T-helper 17 cell (primary cell): ENCODE results near the gene ATE1. TPM values are rescaled to one million over a fixed set of nuclear protein-coding genes. Genes with fewer than 3 reads are reported as not detected.

Experiments used
- ATAC-seq: fragments of 150-1000 bp; cut with Tn5 transposase; 2 replicates; pipeline ENCODE4 v1.10.0; 2021; ENCODE audit warnings: mild to moderate bottlenecking, moderate library complexity
- DNase-seq, 3 donors: peaks; one replicate each; pipeline versions ENCODE4 v3.0.0 to v3.0.0-alpha.2; 2020 to 2021
- H3K9me3 ChIP-seq: one replicate; pipeline ENCODE4 v1.7.0; 2013; ENCODE audit warnings: low read length, mild to moderate bottlenecking; ENCODE audit not compliant: control insufficient read depth, poor library complexity, severe bottlenecking
- H3K27ac Mint-ChIP-seq: one replicate; pipeline ENCODE4 v1.8.0; 2022; ENCODE audit warnings: mild to moderate bottlenecking, moderate library complexity, mixed read lengths
- H3K27me3 Mint-ChIP-seq: one replicate; pipeline ENCODE4 v1.8.0; 2022; ENCODE audit warnings: mixed read lengths
- H3K36me3 Mint-ChIP-seq: one replicate; pipeline ENCODE4 v1.8.0; 2022; ENCODE audit warnings: low read depth, mixed read lengths
- H3K4me1 Mint-ChIP-seq: one replicate; pipeline ENCODE4 v1.8.0; 2022; ENCODE audit warnings: mild to moderate bottlenecking, mixed read lengths
- H3K4me3 Mint-ChIP-seq: one replicate; pipeline ENCODE4 v1.8.0; 2022; ENCODE audit warnings: mild to moderate bottlenecking, moderate library complexity, mixed read lengths
- total RNA-seq, 4 donors: library from RNA in 2 of 4; stranded (reverse) in 2 of 4; gene quantifications; one replicate each; pipeline ENCODE4 v1.2.3 and lab custom pipeline; 2022 to 2026

Gene ATE1
- total RNA-seq, 2 donors from 2014 or later: 23.2 to 23.4 TPM

GRCh38 chr10:121694966-121695643 lies 232.7 kb downstream of the ATE1 start:
- no peak for ATAC-seq
- H3K4me1 Mint-ChIP-seq: no peaks in the 10 kb centered on the region

GRCh38 chr10:121694327-121694965 lies 233.4 kb downstream of the ATE1 start:
- Mint-ChIP-seq H3K4me3 (no peak overlapping the region), H3K27ac (no peak overlapping the region), H3K27me3 (peaks cover 28% of the 10 kb centered on the region), H3K4me1 (no peaks in the 10 kb centered on the region), H3K36me3 (no peaks in the 10 kb centered on the region)
- DNase-seq (no peak), ATAC-seq (no peak)
- no peaks in the 10 kb centered on the region for H3K9me3 ChIP-seq

More at GRCh38 chr10:121694966-121695643, 232.7 kb downstream of the ATE1 start:
- H3K36me3 Mint-ChIP-seq: no peaks in the 10 kb centered on the region
- no peak for DNase-seq
- no peaks in the 10 kb centered on the region for H3K9me3 ChIP-seq
- no peak overlapping the region for H3K27ac Mint-ChIP-seq
- H3K4me3 Mint-ChIP-seq: no peak overlapping the region
- H3K27me3 Mint-ChIP-seq: peaks cover 27% of the 10 kb centered on the region

- Mint-ChIP-seq H3K27ac (no peak overlapping the region), H3K27me3 (peaks cover 38% of the 10 kb centered on the region), H3K36me3 (no peaks in the 10 kb centered on the region), H3K4me1 (no peaks in the 10 kb centered on the region), H3K4me3 (no peak overlapping the region)
- no peak for DNase-seq
- no peaks in the 10 kb centered on the region for H3K9me3 ChIP-seq
- no peak for ATAC-seq
Measured at GRCh38 chr10:121692626-121693025, 235.2 kb downstream of the ATE1 start.

- Mint-ChIP-seq H3K27me3 (peaks cover 42% of the 10 kb centered on the region), H3K4me3 (no peak overlapping the region), H3K4me1 (no peaks in the 10 kb centered on the region), H3K36me3 (no peaks in the 10 kb centered on the region), H3K27ac (no peak overlapping the region)
- DNase-seq (no peak), ATAC-seq (no peak)
- no peaks in the 10 kb centered on the region for H3K9me3 ChIP-seq
Measured at GRCh38 chr10:121690970-121691369, 236.9 kb downstream of the ATE1 start.

Other genes starting within 250 kb of the ATE1 start
- 10 to 100 TPM; 37.0 to 37.4 TPM for gene NSMCE4A, start 47.2 kb upstream of the ATE1 start, total RNA-seq
- not detected for gene TACC2, start 61.1 kb upstream of the ATE1 start, total RNA-seq